GM23338 (cell line): ENCODE data around the gene HS3ST1.

Source experiments
- CREB1 ChIP-seq: fragments of 250-450 bp; sonication (Bioruptor Pico); IDR thresholded peaks from 2 replicates; pipeline ENCODE4 v1.5.0; 2020; ENCODE audit warnings: low read depth, mild to moderate bottlenecking, moderate library complexity
- CTCF ChIP-seq, 2 experiments: fragments of 200-600 bp in 1 of 2; sonication (generic) in 1 of 2; conservative IDR thresholded peaks; 2 replicates each; pipeline versions ENCODE4 v1.5.1 to v1.6.1; 2016 to 2017; ENCODE audit warnings: antibody characterized with exemption in 2 of 2, low read depth in 2 of 2, mild to moderate bottlenecking in 2 of 2, moderate library complexity in 1 of 2
- EZH2 ChIP-seq: fragments of 200-600 bp; sonication (generic); IDR thresholded peaks from one replicate; pipeline ENCODE4 v1.8.0; 2017; ENCODE audit warnings: antibody characterized with exemption, mild to moderate bottlenecking, low read depth; ENCODE audit not compliant: unreplicated experiment
- EZH2phosphoT487 ChIP-seq: fragments of 200-600 bp; sonication (generic); IDR thresholded peaks from one replicate; pipeline ENCODE4 v1.8.1; 2018; ENCODE audit warnings: antibody characterized with exemption; ENCODE audit not compliant: unreplicated experiment
- NANOG ChIP-seq: IDR thresholded peaks from 2 replicates; pipeline ENCODE4 v1.6.1; 2016; ENCODE audit warnings: antibody characterized with exemption, borderline replicate concordance
- POLR2AphosphoS5 ChIP-seq: IDR thresholded peaks from 2 replicates; pipeline ENCODE4 v1.6.1; 2016; ENCODE audit warnings: antibody characterized with exemption, low read depth
- STAT1 ChIP-seq: IDR thresholded peaks from one replicate; pipeline ENCODE4 v1.6.1; 2016; ENCODE audit warnings: antibody characterized with exemption; ENCODE audit not compliant: unreplicated experiment
- ZNF462 ChIP-seq: fragments of 250-450 bp; sonication (Bioruptor Pico); IDR thresholded peaks from 2 replicates; pipeline ENCODE4 v1.5.0; 2020; ENCODE audit warnings: mild to moderate bottlenecking, moderate library complexity
- TF ChIP-seq, protein P1 (sequence below): IDR thresholded peaks from one replicate; pipeline ENCODE4 v1.6.1; 2018; ENCODE audit warnings: antibody characterized with exemption; ENCODE audit not compliant: unreplicated experiment

DNA sequence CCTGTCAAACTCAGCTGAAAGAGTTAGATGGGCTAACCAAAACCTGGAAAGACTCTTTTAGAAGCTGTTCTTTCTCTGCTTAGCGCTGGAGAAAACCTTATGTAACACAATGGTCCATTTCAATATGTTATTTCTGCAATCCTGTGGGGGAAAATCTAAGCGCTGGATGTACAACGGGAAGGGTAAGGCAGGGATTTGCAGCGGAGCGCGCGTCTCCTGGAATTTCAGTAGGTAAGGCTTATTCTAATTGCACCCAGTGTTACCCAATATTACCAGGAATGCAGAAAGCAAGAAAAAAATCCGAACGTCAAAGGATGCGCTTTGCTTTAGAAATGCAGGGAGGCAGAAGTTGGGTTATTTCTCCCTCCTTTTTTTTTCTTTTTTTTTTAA is 2.0 kb downstream of the HS3ST1 start:
- TF ChIP-seq EZH2 = no peak
- no peak for TF ChIP-seq POLR2AphosphoS5
- no peak for TF ChIP-seq CTCF (conservative IDR thresholded peaks at IDR 0.05; ENCODE audit: low read depth in 2 of 2)
- no peak for TF ChIP-seq ZNF462
- TF ChIP-seq, protein P1, sequence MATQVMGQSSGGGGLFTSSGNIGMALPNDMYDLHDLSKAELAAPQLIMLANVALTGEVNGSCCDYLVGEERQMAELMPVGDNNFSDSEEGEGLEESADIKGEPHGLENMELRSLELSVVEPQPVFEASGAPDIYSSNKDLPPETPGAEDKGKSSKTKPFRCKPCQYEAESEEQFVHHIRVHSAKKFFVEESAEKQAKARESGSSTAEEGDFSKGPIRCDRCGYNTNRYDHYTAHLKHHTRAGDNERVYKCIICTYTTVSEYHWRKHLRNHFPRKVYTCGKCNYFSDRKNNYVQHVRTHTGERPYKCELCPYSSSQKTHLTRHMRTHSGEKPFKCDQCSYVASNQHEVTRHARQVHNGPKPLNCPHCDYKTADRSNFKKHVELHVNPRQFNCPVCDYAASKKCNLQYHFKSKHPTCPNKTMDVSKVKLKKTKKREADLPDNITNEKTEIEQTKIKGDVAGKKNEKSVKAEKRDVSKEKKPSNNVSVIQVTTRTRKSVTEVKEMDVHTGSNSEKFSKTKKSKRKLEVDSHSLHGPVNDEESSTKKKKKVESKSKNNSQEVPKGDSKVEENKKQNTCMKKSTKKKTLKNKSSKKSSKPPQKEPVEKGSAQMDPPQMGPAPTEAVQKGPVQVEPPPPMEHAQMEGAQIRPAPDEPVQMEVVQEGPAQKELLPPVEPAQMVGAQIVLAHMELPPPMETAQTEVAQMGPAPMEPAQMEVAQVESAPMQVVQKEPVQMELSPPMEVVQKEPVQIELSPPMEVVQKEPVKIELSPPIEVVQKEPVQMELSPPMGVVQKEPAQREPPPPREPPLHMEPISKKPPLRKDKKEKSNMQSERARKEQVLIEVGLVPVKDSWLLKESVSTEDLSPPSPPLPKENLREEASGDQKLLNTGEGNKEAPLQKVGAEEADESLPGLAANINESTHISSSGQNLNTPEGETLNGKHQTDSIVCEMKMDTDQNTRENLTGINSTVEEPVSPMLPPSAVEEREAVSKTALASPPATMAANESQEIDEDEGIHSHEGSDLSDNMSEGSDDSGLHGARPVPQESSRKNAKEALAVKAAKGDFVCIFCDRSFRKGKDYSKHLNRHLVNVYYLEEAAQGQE = no peak
- TF ChIP-seq CREB1 = no peak
- no peak for TF ChIP-seq EZH2phosphoT487
- TF ChIP-seq NANOG = no peak
- no peak for TF ChIP-seq STAT1
